Stimulated activated CD4-positive, alpha-beta T cell treated with anti-CD3 and anti-CD28 coated beads, Interleukin-12 subunit alpha, Interleukin-12 subunit beta, amount 100 ng/mL, for 48 hours (primary cell): ENCODE results near the gene GIMD1.
"Not testable (repeated sequence)": the region's sequence is repeated elsewhere in the genome, so short reads cannot be mapped to it uniquely, and the experiment has no call there.

Experiments used
- DNase-seq, 3 donors: peaks; one replicate each; pipeline ENCODE4 v3.0.0-alpha.2; 2020; ENCODE audit warnings: low read depth in 2 of 3, low spot score in 1 of 3

Gene GIMD1

DNA sequence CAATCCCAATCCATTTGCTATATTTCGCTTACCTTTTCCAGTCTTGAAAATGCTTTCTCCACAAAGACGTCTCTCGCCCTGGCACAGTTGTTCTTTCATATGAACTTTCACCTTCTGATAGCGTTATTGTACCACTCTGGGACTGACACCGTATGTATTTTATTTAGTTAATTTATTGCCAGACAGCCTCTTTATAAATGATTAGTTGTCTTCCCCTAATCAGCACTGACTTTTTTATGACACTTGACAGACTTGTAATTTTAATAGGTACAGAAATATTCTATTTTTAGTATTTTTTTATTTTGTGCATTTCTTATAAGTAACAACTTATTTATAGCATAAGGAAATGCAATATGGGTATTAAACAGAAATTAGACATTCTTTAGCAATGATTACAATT lies at the start of gene GIMD1:
TSS of gene GIMD1 (minus strand) at position 101 of the 400 bp plus-strand sequence. CDS start 1,343 bp downstream, outside the sequence.
- no peak for DNase-seq

DNA sequence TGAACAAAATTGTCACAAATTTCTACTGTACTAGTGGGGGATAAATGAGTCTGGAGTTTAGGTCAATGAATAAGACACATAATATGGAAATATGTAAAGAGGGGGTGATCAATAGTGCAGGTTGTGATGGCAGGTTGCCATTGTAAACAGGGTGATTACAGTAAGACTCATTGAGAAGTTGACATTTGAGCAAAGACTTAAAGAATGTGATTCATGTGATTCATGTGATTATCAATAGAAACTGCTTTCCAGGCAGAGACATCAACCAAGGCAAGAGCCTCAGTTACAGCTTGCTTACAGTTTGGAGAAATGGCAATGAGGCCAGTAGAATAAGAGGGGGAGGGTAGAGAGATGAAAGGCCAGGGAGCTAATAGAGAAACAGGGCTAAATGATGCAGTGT lies 45.8 kb upstream of the GIMD1 start:
- no peak for DNase-seq

DNA sequence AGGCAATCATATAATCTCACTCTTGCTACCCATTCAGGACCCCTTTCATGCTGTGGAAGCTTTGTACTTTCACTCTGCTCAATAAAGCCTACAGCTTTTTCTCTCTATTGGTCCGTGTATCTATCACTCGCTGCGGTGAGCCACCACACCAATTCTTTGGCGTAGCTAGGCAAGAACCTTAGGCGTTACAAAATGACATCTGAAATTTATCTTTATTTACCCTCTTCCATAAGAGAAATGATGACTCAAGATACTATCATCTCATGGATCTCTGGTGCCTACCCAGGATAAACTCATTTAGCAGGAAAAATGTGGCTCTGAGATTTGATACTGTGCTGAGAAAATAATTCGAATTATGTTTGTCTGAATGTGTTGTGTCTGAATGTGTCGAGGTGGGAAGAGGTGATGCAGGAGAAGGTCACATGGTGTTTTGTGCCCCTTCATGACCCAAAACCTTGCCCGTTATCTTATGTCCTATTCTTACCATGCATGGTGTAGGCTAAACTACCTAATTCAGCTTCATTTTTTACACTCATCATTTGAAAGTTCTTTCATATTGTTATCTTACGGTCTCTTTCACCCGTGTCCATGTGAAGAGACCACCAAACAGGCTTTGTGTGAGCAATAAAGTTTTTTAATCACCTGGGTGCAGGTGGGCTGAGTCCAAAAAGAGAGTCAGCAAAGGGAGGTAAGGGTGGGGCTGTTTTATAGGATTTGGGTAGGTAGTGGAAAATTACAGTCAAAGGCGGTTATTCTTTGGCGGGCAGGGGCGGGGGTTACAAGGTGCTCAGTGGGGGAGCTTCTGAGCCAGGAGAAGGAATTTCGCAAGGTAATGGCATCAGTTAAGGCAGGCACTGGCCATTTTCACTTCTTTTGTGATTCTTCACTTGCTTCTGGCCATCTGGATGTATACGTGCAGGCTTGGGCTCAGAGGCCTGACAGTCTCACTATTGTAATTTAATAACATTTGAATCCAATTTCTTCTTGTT lies 41.6 kb upstream of the GIMD1 start:
- no peak for DNase-seq

DNA sequence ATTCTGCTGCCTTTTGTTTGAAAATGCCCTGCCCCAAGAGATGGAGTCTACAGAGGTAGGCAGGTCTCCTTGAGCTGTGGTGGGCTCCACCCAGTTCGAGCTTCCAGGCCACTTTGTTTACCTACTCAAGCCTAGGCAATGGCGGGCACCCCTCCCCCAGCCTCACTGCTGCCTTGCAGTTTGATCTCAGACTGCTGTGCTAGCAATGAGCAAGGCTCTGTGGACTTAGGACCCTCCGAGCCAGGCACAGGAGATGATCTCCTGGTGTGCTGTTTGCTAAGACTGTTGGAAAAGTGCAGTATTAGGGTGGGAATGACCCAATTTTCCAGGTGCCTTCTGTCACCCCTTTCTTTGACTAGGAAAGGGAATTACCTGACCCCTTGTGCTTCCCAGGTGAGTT lies 39.4 kb upstream of the GIMD1 start:
- not testable (repeated sequence) for DNase-seq

DNA sequence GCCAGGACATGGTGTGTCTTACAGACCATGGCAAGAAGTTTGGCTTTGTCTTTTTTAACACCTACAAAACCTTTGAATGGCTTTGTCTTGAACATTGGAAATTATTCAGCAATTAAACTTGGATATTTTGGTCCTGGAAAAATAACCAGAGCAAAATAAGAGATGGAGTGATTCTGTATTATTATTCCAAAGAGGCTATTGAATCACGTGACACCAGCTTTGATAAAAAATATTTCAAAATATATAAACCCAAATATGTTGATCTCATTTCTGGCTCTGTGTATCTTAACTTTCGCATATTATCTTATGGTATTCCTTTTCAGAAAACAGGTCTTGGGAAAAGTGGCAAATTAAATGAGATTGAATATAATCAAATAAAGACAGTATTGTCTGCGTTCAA lies 32.6 kb upstream of the GIMD1 start:
- no peak for DNase-seq

DNA sequence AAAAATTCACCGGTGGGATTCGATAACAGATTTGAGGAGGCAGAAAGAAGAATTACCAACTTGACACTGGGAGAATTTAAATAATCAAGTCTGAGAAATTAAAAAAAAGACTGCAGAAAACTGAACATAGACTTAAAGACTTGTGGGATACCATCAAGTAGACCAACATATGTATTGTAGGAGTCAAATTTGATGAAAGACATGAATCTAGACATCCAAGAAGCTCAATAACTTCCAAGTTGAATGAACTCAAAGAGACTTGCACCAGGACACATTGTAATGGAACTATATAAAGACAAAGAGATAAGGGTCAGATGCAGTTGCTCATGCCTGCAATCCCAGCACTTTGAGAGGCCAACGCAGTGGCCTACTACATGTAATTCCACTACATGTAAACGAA lies 30.3 kb upstream of the GIMD1 start:
- not testable (repeated sequence) for DNase-seq

DNA sequence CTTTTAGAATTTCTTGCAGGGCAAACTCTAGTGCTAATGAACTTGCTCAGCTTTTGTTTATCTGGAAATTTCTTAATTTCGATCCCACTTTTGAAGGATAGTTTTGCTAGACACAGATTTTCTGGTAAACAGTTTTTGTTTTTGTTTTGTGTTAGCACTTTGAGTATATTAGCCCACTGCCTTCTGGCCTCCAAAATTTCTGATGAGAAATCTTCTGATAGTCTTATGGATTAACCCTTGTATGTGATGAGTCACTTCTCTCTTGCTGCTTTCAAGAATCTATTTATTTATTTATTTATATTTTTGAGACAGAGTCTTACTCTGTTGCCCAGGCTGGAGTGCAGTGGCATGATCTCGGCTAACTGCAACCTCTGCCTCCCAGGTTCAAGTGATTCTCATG lies 27.0 kb upstream of the GIMD1 start:
- no peak for DNase-seq

DNA sequence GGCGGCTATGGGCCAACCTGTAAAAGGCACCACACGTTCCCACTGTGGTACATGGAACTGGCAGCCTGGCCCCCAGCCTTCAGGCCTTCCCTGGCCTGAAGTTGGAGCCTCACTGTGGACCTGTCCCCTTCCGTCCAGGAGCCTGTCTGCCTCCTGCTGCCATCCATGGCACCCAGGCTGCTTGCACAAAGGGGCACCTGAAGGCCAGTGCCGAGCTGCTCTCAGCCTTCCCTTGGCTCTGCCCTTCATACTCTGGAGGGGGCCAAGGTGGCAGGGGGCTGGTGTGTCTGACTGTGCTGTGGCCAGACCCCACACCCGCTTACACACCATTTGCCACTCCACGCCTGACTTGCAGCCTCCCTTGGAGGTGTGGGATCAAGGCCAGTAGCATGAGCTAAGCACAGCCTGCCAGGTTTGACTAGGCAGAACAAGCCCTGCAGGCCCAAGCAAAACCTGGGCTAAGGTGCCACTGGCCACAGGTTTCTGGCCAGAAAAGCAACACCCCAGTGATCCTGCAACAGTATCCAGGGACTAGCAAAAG lies 17.3 kb upstream of the GIMD1 start:
- no peak for DNase-seq

DNA sequence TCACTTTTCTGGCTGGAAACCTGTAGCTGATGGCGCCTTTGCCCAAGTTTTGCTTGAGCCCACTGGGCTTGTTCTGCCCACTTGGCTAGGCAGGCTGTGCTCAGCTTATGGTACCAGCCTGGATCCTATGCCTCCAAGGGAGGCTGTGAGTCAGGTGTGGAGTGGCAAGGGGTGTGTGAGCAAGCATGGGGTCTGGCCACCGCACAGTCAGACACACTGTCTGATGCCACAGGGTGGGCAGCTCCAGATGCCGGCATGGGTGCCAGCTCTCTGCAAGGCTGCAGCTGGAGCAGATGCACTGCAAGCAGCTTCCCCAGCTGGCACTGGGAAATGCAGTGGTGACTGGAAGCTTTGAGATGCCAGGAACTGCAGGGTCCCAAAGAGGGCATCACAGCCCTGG lies 16.3 kb upstream of the GIMD1 start:
- DNase-seq = no peak

DNA sequence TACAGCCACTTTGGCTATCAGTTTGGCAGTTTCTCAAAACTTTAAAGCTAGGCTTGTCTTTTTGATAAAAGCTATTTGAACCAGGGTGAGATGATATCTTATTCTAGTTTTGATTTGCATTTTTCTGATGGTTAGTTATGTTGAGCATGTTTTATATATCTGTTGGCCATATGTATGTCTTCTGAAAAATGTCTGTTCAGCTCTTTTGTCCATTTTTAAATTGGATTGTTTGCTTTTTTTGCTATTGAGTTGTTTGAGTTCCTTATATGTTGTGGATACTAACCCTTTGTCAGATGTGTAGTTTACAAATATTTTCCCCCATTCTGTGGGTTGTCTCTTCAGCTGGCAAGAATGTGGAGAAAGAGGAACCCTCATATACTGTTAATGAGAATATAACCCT lies 11.6 kb upstream of the GIMD1 start:
- no peak for DNase-seq

DNA sequence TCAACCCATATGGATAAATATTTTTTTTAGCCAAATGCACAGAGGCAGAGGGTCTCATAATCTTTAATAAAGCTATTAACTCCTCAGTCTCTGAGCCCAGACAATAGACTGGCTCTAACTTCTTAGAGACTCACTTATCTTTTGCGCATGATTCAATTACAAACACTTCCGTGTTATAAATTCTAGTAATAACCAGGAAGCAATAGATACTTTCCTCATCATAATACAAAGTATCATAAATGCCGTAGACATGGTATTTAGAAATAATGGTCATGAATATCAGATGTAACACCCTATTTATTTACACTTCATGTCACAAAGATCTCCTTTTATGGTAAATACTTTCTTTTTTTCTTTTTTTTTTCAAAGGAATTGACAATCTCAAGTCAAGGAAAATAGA lies 4.4 kb upstream of the GIMD1 start:
- no peak for DNase-seq

DNA sequence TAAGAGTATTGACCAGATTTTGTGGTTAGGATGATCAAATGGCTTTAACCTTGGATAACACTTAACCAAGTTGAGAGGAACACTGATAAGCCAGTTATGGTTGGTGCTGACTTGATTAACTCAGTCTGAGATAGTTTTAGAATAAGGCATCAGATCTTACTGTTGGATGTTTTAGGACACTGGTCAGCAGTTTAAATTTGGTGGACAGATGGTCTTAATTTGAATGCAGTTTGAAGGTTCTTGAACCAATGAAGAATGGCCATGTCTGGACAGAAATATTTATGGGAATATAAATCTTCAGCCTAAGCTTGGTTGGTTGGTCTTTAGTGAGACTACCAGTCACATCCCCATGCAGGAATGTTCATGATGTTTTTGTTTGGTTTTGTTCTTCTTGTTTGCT lies 2.6 kb upstream of the GIMD1 start:
- no peak for DNase-seq

DNA sequence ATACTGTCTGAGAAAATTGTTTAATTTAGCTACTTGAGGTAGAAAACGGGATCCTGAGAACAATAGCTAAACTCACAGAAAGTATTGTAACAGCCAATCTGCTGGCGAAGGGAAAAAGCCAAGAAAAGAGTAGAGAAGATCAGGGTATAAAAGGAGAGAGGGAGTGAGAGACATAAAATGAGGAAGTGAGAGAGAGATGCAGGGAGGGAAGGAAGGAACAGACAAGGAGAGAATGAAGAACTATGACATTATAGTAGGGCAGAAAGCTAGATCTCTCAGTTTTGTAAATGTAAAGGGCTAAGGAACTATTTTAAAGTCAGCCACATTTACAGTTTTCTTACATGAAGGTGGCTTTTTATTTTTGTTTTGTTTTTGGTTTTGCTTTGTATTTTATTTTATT lies 1.6 kb upstream of the GIMD1 start:
- DNase-seq = no peak

DNA sequence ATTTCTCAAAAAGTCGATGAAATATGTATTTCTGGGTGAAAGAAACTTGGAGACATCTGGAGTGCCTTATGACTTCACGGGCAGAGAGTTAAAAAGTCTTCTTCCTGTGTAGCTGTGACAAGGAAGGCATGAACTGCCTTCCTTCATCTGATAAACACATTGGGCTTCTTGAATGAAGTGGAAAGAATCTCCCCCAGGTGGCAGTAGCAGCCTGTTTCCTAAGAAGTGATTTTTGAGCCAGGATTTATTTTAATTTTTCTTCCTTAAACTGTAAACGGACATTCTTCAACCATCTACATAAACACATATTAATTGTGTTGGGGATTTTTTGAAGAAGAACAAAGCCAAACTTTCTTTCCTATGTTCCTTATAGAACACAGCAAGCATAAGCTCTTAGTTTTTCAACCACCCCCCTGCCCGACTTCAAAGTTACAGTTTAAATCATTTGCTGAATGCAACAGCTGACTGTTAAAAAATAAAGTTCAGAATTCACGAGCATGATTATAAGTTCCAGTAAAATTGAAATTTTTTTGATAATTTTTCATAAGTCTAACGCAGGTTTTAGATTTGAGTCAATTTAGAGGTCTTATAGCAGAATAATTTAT lies 980 bp upstream of the GIMD1 start:
- DNase-seq = no peak

DNA sequence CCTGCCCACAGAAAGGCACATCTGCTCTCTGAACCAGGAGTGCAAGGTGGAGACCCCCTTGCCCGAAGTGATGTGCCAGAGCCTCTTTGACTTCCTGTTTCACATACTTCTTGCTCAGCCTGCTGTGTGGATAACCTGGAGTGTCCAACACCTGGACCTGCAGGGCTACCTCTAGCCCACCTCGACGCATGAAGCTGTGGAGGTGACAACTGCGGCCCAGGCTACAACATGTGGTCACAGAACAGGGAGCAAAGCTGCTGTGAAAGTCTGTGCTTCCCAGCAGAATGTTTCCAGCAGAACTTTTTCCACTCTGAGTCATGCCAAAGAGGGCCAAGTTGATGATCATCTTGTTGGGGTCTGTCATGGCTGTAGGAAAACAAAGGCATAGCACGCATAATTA lies 1.5 kb downstream of the GIMD1 start:
- DNase-seq = no peak

DNA sequence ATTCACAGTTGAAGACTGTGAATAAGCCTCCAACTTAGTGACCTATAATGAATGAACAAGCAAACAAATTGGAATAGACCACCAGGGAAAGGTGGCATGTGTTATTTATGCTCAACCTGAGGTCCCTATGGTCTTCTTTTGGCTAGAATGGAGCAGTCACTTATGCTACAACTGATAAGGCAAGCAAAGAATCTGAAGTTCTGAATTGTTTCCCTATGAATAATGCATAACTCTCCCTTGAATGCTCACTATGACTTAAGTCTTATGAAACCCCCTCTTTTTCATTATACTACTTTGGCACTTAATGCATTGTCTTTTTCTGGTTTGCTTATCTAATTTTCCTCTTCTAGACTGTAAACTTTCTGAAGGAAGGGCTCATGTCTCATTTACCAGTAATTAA lies 2.6 kb downstream of the GIMD1 start:
- DNase-seq = no peak

DNA sequence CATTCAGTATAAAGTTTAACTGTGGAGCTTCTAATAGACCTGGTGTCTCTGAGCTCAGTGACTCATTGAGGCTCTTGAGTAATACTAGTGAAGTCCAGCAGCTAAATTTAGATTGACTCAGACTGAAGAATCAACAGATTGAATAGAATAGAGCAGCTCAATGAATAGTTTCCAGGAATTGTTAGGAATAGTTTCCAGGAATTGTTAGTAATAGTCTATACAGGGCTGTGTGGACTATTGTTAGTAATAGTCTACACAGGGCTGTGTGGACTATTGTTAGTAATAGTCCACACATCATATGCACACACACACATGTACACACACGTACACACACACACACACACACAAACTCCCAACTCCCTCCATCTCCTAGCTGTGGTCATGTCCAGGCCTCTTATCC lies 3.0 kb downstream of the GIMD1 start:
- DNase-seq = no peak

DNA sequence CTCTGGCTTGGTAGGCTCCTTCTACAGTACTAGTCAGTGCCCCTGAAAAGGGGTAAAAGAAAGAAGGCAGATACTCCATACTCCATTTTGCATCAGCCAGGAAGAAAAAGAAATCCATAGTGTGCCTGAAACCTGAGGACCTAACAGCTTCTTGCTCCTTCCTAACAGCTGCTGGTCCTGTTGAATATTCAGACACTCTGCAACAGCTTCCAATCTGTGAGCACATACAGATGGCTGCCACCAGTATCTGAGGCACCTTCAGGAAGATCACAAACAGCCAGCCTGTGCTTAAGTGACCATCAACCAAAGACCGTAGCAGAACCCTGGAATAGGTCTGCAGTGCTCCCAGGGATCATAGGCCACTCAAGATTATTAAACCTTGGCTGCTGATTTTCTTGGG lies 4.3 kb downstream of the GIMD1 start:
- no peak for DNase-seq

DNA sequence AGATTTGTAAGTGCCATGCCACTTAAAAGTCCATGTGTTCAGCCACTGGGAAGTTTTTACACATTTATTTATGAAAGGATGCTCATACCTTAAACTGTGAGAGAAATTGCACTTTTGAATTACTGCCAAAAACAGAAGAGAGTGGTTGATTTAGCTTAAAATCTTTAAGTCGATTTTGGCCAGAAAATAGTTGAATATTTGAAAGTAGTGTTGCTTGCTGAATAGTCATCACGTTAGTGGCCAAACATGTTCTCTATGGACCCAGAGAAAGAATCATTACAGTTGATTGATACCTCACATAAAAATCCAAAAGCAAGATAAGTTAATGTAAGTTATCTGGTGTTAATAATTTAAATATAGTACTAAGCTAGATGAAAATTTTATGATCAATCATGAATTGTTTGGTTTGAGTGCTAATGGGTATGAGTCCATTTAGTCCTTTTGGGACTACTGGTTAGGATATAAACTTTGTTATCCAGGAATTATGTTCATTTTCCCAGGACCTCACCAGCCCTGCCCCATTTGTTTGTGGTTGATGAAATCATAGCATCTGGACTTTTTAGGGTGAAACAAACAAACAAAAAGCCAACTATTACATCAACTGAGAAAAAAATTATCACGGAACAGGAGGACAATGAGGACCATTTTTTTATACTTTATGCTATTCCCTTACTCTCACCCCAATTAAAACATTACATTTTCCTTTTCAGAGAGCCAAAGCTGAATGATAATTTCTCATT lies 6.3 kb downstream of the GIMD1 start:
- DNase-seq = no peak

DNA sequence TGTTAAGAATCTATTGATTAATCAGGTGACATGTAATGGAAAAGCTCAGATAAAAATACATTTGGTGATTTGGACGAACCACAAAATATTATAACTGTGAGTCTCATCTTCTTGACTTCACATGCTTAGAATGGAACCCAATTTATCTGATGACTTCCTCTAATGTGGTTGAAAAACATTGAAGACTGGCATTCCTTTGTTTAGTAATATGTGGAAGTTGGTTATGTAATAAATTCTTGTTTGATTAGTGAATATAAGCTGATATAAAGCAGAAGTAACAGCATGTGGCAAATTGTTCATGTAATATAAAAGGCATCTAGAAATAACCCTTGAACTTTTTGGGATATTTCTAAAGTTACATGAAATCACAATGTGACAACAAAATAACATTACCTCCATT lies 9.7 kb downstream of the GIMD1 start:
- DNase-seq = no peak

DNA sequence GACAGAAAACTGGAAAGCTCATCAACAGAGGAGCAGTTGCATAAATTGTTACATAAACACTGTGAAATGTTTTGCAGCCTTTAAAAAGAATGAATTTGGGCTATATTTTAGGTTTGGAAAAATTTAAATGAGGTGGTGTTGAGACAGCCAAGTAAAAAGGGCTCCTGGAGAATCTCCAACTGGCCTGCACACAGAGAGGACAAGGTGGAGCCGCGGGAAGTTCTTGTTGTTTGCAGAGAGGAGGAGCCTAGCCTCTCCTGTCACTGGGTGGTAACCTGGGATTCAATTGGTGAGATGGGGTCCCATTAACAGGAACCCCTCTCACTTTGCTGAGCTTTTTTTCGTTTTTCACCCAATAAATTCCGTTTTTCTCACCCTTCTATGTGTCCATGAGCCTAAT lies 13.4 kb downstream of the GIMD1 start:
- DNase-seq = no peak

DNA sequence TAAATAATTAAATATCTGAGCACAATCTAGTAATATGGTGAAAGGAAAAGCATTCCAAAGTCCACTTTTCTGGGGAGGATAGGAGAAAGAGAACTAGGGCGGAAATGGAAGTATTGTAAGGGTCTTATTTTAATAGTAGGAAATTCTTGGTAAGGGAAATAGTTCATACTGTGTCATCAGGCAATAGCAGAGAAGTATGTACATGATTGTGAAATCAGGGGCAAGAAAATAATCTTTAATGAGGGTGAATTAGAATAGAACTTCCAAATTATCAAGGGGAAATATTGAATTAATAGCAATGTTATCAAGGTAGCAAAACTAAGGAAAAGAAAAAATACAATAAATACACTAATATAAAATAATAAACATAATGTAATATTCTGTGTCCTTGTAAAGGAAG lies 14.8 kb downstream of the GIMD1 start:
- DNase-seq = no peak
